Prostate gland (tissue), 2 donors: ENCODE results near the gene JMJD1C.

ENCODE experiments used
- POLR2A ChIP-seq: fragments of 450-650 bp; IDR thresholded peaks from one replicate; pipeline ENCODE4 v1.6.1; 2016; ENCODE audit warnings: antibody characterized with exemption, mild to moderate bottlenecking
- TF ChIP-seq, protein P1 (sequence below), 4 experiments: fragments of 200-600 bp in 2 of 4; fragments of 450-650 bp in 2 of 4; sonication (generic) in 2 of 4; IDR thresholded peaks; 1 replicate in 3 of 4; 2 replicates in 1 of 4; pipeline ENCODE4 v1.5.1; 2016 to 2019; ENCODE audit warnings: antibody characterized with exemption in 4 of 4, mild to moderate bottlenecking in 2 of 4, moderate library complexity in 2 of 4

DNA sequence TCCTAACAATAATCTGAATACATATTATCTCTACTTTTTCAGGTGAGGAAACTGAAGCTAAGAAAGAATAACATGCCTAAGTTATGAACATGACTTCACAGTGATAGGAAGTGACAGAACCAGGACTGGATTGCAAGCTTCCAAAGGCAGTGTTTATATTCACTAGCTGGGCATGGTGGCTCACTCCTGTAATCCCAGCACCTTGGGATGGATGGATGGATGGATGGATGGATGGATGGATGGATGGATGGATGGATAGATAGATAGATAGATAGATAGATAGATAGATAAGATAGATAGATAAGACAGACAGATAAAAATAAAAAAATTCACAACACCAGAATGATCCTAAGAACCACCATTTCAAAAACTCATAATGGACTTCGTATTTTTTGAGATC lies 18.2 kb upstream of the JMJD1C start:
- TF ChIP-seq, protein P1, sequence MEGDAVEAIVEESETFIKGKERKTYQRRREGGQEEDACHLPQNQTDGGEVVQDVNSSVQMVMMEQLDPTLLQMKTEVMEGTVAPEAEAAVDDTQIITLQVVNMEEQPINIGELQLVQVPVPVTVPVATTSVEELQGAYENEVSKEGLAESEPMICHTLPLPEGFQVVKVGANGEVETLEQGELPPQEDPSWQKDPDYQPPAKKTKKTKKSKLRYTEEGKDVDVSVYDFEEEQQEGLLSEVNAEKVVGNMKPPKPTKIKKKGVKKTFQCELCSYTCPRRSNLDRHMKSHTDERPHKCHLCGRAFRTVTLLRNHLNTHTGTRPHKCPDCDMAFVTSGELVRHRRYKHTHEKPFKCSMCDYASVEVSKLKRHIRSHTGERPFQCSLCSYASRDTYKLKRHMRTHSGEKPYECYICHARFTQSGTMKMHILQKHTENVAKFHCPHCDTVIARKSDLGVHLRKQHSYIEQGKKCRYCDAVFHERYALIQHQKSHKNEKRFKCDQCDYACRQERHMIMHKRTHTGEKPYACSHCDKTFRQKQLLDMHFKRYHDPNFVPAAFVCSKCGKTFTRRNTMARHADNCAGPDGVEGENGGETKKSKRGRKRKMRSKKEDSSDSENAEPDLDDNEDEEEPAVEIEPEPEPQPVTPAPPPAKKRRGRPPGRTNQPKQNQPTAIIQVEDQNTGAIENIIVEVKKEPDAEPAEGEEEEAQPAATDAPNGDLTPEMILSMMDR (IDR thresholded peaks at IDR 0.05) = no peak
- TF ChIP-seq POLR2A = no peak
